ENCODE measurements around the gene ATP2C1. TPM values are rescaled to one million over a fixed set of nuclear protein-coding genes. Genes with fewer than 3 reads are reported as not detected.

The ATP2C1 gene
- total RNA-seq, 1 donor from 2014 or later, result 66.1 TPM

GRCh38 chr3:130929804-130930203, 35.9 kb downstream of the ATP2C1 start:
- intact Hi-C loops (cut with micrococcal nuclease), result no loop called here
- Mint-ChIP-seq H3K9me3 (peaks cover 4% of the 10 kb centered on the region), H3K27me3 (ENCODE audit: insufficient read depth) (no peaks in the 10 kb centered on the region), H3K36me3 (ENCODE audit: low read depth) (peaks cover 22% of the 10 kb centered on the region), H3K4me1 (ENCODE audit: low read depth) (peaks cover 33% of the 10 kb centered on the region), H3K27ac (peak overlapping the region; percentile 32), H3K4me3 (no peak overlapping the region)
- DNase-seq (ENCODE audit: low spot score), result no peak

- Mint-ChIP-seq H3K9me3 (no peaks in the 10 kb centered on the region), H3K27ac (no peak overlapping the region), H3K27me3 (ENCODE audit: insufficient read depth) (no peaks in the 10 kb centered on the region), H3K4me3 (no peak overlapping the region), H3K36me3 (ENCODE audit: low read depth) (peaks cover 22% of the 10 kb centered on the region), H3K4me1 (ENCODE audit: low read depth) (peaks cover 18% of the 10 kb centered on the region)
- DNase-seq (ENCODE audit: low spot score), result no peak
- intact Hi-C loops (cut with micrococcal nuclease), result no loop called here
Measured at GRCh38 chr3:130932979-130933378, 39.1 kb downstream of the ATP2C1 start.

DNA sequence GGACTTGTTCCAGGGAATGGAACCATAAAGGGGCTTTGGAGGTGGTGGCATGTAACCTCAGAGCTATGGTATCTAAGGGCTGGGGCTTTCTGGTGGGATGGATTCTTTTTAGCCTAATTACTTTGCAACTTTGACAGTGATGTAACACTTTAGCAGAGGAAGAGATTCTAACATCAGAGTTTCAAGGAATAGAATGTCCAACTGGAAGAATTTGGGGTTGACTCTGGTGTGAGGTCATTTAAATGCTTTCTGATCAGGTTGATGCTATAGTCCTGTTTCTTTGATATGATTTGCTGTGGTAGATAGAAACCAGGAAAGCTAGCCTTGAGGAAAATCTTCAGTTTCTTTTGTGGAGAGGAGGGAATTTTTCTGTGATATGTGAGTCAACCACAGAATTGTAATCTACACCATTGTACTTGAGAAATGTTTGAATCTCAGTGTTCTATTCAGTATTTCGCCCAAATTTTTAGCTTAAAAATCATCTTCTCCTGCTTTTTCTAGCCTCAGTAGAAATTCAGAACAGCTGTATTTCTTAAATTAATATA, 40.0 kb downstream of the ATP2C1 start:
- intact Hi-C loops (cut with micrococcal nuclease), result no loop called here
- Mint-ChIP-seq H3K36me3 (ENCODE audit: low read depth) (peaks cover 22% of the 10 kb centered on the region), H3K27ac (no peak overlapping the region), H3K27me3 (ENCODE audit: insufficient read depth) (no peaks in the 10 kb centered on the region), H3K4me3 (no peak overlapping the region), H3K4me1 (ENCODE audit: low read depth) (peaks cover 18% of the 10 kb centered on the region), H3K9me3 (no peaks in the 10 kb centered on the region)
- DNase-seq (ENCODE audit: low spot score), result no peak

DNA sequence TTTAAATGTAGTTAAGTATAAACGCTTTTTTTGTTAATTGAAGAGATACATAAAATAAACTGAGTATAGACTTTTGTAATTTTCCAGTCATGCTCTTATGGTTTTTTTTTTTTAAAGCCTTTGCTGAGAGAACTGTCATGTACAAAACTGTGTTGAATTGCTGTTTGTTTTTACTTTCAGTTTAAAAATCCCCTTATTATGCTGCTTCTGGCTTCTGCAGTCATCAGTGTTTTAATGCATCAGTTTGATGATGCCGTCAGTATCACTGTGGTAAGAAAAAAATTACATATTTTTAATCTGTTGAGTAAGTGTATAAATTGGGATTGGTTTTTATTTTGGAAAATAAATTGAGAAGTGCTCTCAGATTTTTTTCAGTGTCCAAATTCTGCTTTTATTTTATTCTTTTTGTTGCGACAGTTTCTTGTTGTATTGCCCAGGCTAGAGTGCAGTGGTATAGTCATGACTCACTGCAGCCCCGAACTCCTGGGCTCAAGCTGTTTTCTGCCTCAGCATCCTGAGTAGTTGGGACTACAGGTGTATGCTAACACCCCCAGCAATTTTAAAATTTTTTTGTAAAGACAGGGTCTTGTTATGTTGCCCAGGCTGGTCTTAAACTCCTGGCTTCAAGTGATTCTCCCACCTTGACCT, 40.7 kb downstream of the ATP2C1 start:
- intact Hi-C loops (cut with micrococcal nuclease), result no loop called here

DNA sequence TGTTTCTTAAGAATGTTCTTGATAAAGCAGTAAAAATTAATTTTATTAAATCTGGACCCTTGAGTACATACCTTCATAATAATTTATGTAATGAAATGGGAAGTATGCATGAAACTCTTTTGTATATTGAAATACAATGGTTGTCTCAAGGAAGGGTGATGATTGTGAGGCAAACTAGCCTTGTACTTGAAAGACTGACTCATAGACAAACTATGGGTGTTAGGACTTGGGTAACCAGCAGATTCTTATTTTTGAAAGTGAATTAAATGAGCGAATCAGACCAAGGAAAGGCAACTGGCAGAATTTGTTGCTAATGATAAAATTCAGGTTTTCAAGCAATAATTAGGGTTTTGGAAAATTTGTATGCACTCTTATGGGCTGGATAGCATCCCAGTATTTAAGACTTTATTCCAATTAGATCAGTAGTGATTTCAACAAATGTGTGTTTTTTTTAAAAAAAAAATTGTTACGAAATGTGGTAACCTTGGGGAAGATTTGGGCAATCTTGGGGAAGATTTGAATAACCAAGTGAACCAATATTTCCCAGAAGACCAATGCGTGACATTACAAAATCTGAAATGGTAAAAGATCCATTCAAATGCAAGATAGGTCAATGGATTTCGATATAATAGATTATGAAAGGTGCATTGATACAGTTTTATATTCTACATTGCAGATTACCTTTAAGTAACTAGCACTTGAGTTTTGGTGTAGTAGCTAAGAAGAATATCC, 42.0 kb downstream of the ATP2C1 start:
- Mint-ChIP-seq H3K9me3 (no peaks in the 10 kb centered on the region), H3K4me3 (no peak overlapping the region)

More for the DNA sequence above, 40.7 kb downstream of the ATP2C1 start:
- Mint-ChIP-seq H3K4me1 (ENCODE audit: low read depth) (peaks cover 17% of the 10 kb centered on the region), H3K27ac (no peak overlapping the region), H3K27me3 (ENCODE audit: insufficient read depth) (no peaks in the 10 kb centered on the region), H3K4me3 (no peak overlapping the region), H3K9me3 (no peaks in the 10 kb centered on the region), H3K36me3 (ENCODE audit: low read depth) (peaks cover 27% of the 10 kb centered on the region)
- DNase-seq (ENCODE audit: low spot score), result no peak

GRCh38 chr3:130939753-130940152, 45.9 kb downstream of the ATP2C1 start:
- intact Hi-C loops (cut with micrococcal nuclease), result no loop called here
- no peaks in the 10 kb centered on the region for H3K4me1 Mint-ChIP-seq (ENCODE audit: low read depth)
- no peak for DNase-seq (ENCODE audit: low spot score)
- no peaks in the 10 kb centered on the region for H3K27me3 Mint-ChIP-seq (ENCODE audit: insufficient read depth)
- no peaks in the 10 kb centered on the region for H3K9me3 Mint-ChIP-seq
- no peak overlapping the region for H3K4me3 Mint-ChIP-seq
- H3K27ac Mint-ChIP-seq, result no peak overlapping the region
- peaks cover 36% of the 10 kb centered on the region for H3K36me3 Mint-ChIP-seq (ENCODE audit: low read depth)

More for the DNA sequence above, 42.0 kb downstream of the ATP2C1 start:
- no peak overlapping the region for H3K27ac Mint-ChIP-seq
- intact Hi-C loops (cut with micrococcal nuclease), result no loop called here
- DNase-seq (ENCODE audit: low spot score), result no peak
- H3K4me1 Mint-ChIP-seq (ENCODE audit: low read depth), result peaks cover 13% of the 10 kb centered on the region
- H3K27me3 Mint-ChIP-seq (ENCODE audit: insufficient read depth), result no peaks in the 10 kb centered on the region
- peaks cover 31% of the 10 kb centered on the region for H3K36me3 Mint-ChIP-seq (ENCODE audit: low read depth)

DNA sequence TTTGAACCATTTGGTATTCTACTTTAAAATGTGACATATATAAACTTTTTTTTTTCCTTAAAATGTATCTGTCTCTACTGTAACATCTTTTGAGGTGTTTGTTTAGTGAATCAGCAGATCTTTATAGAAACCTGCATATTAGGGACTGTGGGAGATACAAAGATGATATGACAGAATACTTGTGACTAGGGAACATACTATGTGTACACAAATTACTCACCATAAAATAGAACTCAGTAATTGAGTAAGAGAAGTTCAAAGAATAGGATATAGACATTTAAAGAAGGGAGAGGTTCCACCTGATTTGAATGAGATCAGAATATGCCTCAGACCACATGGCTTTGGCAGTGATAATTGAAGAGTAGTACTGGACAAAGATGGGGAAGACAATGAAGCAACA, 47.9 kb downstream of the ATP2C1 start:
- Mint-ChIP-seq H3K27ac (no peak overlapping the region), H3K27me3 (ENCODE audit: insufficient read depth) (no peaks in the 10 kb centered on the region), H3K36me3 (ENCODE audit: low read depth) (peaks cover 44% of the 10 kb centered on the region), H3K4me1 (ENCODE audit: low read depth) (no peaks in the 10 kb centered on the region), H3K9me3 (no peaks in the 10 kb centered on the region), H3K4me3 (no peak overlapping the region)
- intact Hi-C loops (cut with micrococcal nuclease), result no loop called here
- no peak for DNase-seq (ENCODE audit: low spot score)

GRCh38 chr3:130946882-130947281, 53.0 kb downstream of the ATP2C1 start:
- intact Hi-C loops (cut with micrococcal nuclease), result loop anchor here (5.0 kb wide), 1 partner anchor 55 kb away; the partner anchor contains the start of gene ATP2C1
- no peak overlapping the region for H3K4me3 Mint-ChIP-seq
- peaks cover 12% of the 10 kb centered on the region for H3K4me1 Mint-ChIP-seq (ENCODE audit: low read depth)
- no peaks in the 10 kb centered on the region for H3K9me3 Mint-ChIP-seq
- no peak overlapping the region for H3K27ac Mint-ChIP-seq
- DNase-seq (ENCODE audit: low spot score), result no peak
- H3K36me3 Mint-ChIP-seq (ENCODE audit: low read depth), result peaks cover 43% of the 10 kb centered on the region
- H3K27me3 Mint-ChIP-seq (ENCODE audit: insufficient read depth), result no peaks in the 10 kb centered on the region

GRCh38 chr3:130948001-130948773, 54.3 kb downstream of the ATP2C1 start:
- intact Hi-C loops (cut with micrococcal nuclease), result loop anchor here (5.0 kb wide), 1 partner anchor 56 kb away; the partner anchor contains the start of gene ATP2C1
- H3K4me1 Mint-ChIP-seq (ENCODE audit: low read depth), result peaks cover 12% of the 10 kb centered on the region
- H3K36me3 Mint-ChIP-seq (ENCODE audit: low read depth), result peaks cover 39% of the 10 kb centered on the region
- H3K27ac Mint-ChIP-seq, result no peak overlapping the region
- no peaks in the 10 kb centered on the region for H3K27me3 Mint-ChIP-seq (ENCODE audit: insufficient read depth)
- no peak overlapping the region for H3K4me3 Mint-ChIP-seq
- no peak for DNase-seq (ENCODE audit: low spot score)
- no peaks in the 10 kb centered on the region for H3K9me3 Mint-ChIP-seq

- peaks cover 12% of the 10 kb centered on the region for H3K4me1 Mint-ChIP-seq (ENCODE audit: low read depth)
- DNase-seq (ENCODE audit: low spot score), result no peak
- no peaks in the 10 kb centered on the region for H3K9me3 Mint-ChIP-seq
- H3K27ac Mint-ChIP-seq, result peak overlapping the region; percentile 42
- H3K36me3 Mint-ChIP-seq (ENCODE audit: low read depth), result peaks cover 39% of the 10 kb centered on the region
- intact Hi-C loops (cut with micrococcal nuclease), result loop anchor here (5.0 kb wide), 1 partner anchor 57 kb away; the partner anchor contains the start of gene ATP2C1
- no peaks in the 10 kb centered on the region for H3K27me3 Mint-ChIP-seq (ENCODE audit: insufficient read depth)
- H3K4me3 Mint-ChIP-seq, result no peak overlapping the region
Measured at GRCh38 chr3:130948929-130949328, 55.0 kb downstream of the ATP2C1 start.

GRCh38 chr3:130950124-130950523, 56.2 kb downstream of the ATP2C1 start:
- no peaks in the 10 kb centered on the region for H3K9me3 Mint-ChIP-seq
- H3K27me3 Mint-ChIP-seq (ENCODE audit: insufficient read depth), result no peaks in the 10 kb centered on the region
- H3K36me3 Mint-ChIP-seq (ENCODE audit: low read depth), result peaks cover 37% of the 10 kb centered on the region
- no peak overlapping the region for H3K4me3 Mint-ChIP-seq
- H3K27ac Mint-ChIP-seq, result no peak overlapping the region
- intact Hi-C loops (cut with micrococcal nuclease), result no loop called here
- peaks cover 12% of the 10 kb centered on the region for H3K4me1 Mint-ChIP-seq (ENCODE audit: low read depth)
- no peak for DNase-seq (ENCODE audit: low spot score)

DNA sequence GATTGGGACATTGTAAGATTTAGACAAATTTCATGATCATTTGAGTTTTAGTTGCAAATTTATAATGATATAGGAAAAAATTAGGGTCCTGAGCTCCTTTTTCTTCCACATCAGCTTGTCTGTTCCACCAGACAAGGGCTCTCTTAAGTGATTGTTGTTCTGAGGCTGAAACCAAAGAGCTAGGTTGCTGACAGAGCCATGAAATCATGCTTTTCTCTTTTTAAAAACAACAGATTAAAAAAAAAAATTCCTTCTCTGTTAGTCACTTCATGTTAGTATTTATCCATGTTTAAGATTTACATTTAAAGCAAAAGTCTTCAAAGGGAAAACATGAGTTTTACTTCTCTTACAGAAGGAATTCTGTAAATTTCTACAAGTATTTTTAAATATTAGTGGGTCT, 56.8 kb downstream of the ATP2C1 start:
- Mint-ChIP-seq H3K9me3 (no peaks in the 10 kb centered on the region), H3K4me3 (no peak overlapping the region), H3K36me3 (ENCODE audit: low read depth) (peaks cover 37% of the 10 kb centered on the region), H3K27me3 (ENCODE audit: insufficient read depth) (no peaks in the 10 kb centered on the region), H3K27ac (no peak overlapping the region), H3K4me1 (ENCODE audit: low read depth) (peaks cover 12% of the 10 kb centered on the region)
- DNase-seq (ENCODE audit: low spot score), result no peak
- intact Hi-C loops (cut with micrococcal nuclease), result no loop called here

Measured in activated T-helper 1 cell treated with anti-CD3 and anti-CD28 coated beads, Interleukin-12 subunit alpha, Interleukin-12 subunit beta, Interleukin-2, Interleukin-4 antibody, amounts not matched to agents 30 ng/mL and 10 ng/mL and 1 ng/mL, durations not matched to agents 14 hours and 24 hours and 36 hours (primary cell).